ENCODE measurements around the gene LRRC27.

- no peak for TF ChIP-seq POLR2A (IDR thresholded peaks at IDR 0.05)
- TF ChIP-seq, protein P1, sequence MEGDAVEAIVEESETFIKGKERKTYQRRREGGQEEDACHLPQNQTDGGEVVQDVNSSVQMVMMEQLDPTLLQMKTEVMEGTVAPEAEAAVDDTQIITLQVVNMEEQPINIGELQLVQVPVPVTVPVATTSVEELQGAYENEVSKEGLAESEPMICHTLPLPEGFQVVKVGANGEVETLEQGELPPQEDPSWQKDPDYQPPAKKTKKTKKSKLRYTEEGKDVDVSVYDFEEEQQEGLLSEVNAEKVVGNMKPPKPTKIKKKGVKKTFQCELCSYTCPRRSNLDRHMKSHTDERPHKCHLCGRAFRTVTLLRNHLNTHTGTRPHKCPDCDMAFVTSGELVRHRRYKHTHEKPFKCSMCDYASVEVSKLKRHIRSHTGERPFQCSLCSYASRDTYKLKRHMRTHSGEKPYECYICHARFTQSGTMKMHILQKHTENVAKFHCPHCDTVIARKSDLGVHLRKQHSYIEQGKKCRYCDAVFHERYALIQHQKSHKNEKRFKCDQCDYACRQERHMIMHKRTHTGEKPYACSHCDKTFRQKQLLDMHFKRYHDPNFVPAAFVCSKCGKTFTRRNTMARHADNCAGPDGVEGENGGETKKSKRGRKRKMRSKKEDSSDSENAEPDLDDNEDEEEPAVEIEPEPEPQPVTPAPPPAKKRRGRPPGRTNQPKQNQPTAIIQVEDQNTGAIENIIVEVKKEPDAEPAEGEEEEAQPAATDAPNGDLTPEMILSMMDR (IDR thresholded peaks at IDR 0.05), result no peak
These were observed 58.4 kb downstream of the LRRC27 start for GRCh38 chr10:132390170-132390920.
